Ammon's horn (tissue), 1 donor: ENCODE data around the gene DLGAP4.
"Not testable (repeated sequence)": the region's sequence is repeated elsewhere in the genome, so short reads cannot be mapped to it uniquely, and the experiment has no call there.

Experiments
- DNase-seq: peaks from one replicate; pipeline ENCODE4 v3.0.0-alpha.2; 2016; ENCODE audit warnings: low spot score

DLGAP4 gene

GRCh38 chr20:36355469-36356171, 49.5 kb downstream of the DLGAP4 start:
- DNase-seq, result no peak

- no peak for DNase-seq
These were observed 53.7 kb downstream of the DLGAP4 start for GRCh38 chr20:36359668-36360406.

- no peak for DNase-seq
These were observed 54.3 kb downstream of the DLGAP4 start for GRCh38 chr20:36360429-36360828.

GRCh38 chr20:36361406-36361805, 55.3 kb downstream of the DLGAP4 start:
- DNase-seq, result no peak

- no peak for DNase-seq
These were observed 56.1 kb downstream of the DLGAP4 start for GRCh38 chr20:36362261-36362660.

- DNase-seq, result no peak
These were observed 57.0 kb downstream of the DLGAP4 start for GRCh38 chr20:36362978-36363713.

GRCh38 chr20:36364506-36364905, 58.4 kb downstream of the DLGAP4 start:
- no peak for DNase-seq

GRCh38 chr20:36366623-36367369, 60.7 kb downstream of the DLGAP4 start:
- no peak for DNase-seq

- DNase-seq, result no peak
These were observed 61.2 kb downstream of the DLGAP4 start for GRCh38 chr20:36367370-36367745.

- peak; percentile 42 for DNase-seq
These were observed 62.0 kb downstream of the DLGAP4 start for GRCh38 chr20:36367907-36368799.

GRCh38 chr20:36368869-36369268, 62.7 kb downstream of the DLGAP4 start:
- DNase-seq, result peak; percentile 54

GRCh38 chr20:36369739-36370138, 63.6 kb downstream of the DLGAP4 start:
- DNase-seq, result no peak

- no peak for DNase-seq
These were observed 65.1 kb downstream of the DLGAP4 start for GRCh38 chr20:36370991-36371790.

- DNase-seq, result no peak
These were observed 66.5 kb downstream of the DLGAP4 start for GRCh38 chr20:36372666-36373065.

- DNase-seq, result no peak
These were observed 67.0 kb downstream of the DLGAP4 start for GRCh38 chr20:36373089-36373488.

- no peak for DNase-seq
These were observed 68.9 kb downstream of the DLGAP4 start for GRCh38 chr20:36374995-36375394.

- DNase-seq, result peak; percentile 41
These were observed 71.5 kb downstream of the DLGAP4 start for GRCh38 chr20:36377348-36378326.

- no peak for DNase-seq
These were observed 72.5 kb downstream of the DLGAP4 start for GRCh38 chr20:36378686-36379085.

GRCh38 chr20:36379914-36380313, 73.8 kb downstream of the DLGAP4 start:
- not testable (repeated sequence) for DNase-seq
